Left forelimb (tissue), 1 donor: ENCODE measurements around the gene PLP2.

ENCODE experiments used
- DNase-seq: peaks from one replicate; pipeline ENCODE4 v3.0.0-alpha.2; 2018; ENCODE audit warnings: low spot score

PLP2 gene

GRCh38 chrX:49209434-49210251, 37.9 kb downstream of the PLP2 start:
- no peak for DNase-seq

GRCh38 chrX:49210406-49210805, 38.7 kb downstream of the PLP2 start:
- no peak for DNase-seq

DNA sequence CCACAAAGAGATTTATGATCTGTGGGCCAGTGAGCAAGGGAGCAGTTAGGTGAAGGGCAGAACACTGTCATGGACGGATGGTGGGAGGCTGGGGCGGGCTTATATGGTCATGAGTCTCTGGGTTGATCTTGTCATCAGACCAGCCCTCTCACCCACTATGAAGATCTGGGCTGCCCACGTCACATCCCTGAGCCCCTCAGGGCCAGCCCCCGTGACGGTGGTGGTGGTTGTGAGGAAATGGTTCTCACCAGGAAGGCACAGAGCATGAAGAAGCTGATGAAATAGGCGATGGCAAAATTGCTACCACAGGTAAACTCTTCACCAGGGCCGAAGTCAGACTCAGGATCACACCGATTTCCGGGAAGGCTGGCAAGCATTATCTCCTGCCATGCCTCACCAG, 39.4 kb downstream of the PLP2 start:
- DNase-seq: no peak

- no peak for DNase-seq
Measured at GRCh38 chrX:49212209-49212608, 40.5 kb downstream of the PLP2 start.

DNA sequence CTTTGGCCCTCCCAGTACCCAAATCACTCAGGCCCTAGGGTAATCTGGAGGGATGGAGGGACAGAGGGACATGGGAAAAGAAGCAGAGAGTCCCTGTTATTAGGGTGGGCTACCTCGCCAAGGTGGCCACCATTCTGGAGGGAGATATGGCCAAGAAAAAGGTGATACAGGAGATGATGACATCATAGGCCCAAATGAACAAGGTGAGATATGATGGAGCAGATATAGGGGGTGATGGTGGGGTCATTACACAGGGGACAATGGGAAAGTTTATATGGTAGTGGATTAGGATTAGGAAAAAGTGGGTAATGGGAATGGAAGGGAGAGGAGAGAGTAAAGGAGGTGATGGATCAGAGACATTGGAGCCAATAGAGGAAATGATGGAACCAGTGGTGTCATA, 41.2 kb downstream of the PLP2 start:
- DNase-seq: no peak

- no peak for DNase-seq
Measured at GRCh38 chrX:49214416-49214815, 42.7 kb downstream of the PLP2 start.

DNA sequence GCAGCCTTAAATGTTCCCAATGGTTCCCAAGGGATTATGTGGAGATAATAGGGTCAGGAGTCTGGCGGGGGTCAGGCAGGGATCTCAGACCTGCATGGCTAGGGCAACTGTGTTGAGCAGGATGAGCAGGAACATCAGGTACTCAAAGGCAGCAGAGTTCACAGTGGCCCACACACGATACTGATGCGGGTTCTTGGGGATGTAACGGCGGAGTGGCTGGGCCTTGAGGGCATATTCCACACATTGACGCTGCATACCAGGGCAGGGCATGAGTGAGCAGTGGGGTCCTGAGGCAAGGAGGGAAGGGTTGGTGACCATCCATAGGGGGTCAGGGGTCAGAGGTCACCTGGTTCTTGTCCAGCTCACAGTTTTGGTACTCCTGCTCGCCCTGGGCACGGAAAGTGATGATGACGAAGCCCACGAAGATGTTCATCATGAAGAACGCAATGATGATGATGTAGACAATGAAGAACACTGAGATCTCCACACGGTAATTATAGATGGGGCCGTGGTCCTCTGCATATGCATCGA, 43.4 kb downstream of the PLP2 start:
- DNase-seq: no peak

DNA sequence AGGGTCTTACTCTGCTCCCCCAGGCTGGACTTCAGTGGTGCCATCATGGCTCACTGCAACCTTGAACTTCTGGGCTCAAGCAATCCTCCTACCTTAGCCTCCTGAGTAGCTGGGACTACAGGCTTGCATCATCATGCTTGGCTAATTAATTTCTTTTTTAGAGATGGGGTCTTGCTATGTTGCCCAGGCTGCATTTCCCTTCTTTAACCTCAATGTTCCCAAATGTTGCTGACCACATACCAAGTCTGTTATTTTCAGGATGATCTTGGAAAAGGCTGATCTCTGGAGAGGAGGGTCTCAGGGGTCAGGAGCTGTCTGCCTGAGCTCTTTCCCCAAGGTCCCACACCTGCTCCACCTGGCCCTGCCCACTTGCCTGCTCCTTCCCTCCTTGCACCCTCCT, 48.4 kb downstream of the PLP2 start:
- no peak for DNase-seq

DNA sequence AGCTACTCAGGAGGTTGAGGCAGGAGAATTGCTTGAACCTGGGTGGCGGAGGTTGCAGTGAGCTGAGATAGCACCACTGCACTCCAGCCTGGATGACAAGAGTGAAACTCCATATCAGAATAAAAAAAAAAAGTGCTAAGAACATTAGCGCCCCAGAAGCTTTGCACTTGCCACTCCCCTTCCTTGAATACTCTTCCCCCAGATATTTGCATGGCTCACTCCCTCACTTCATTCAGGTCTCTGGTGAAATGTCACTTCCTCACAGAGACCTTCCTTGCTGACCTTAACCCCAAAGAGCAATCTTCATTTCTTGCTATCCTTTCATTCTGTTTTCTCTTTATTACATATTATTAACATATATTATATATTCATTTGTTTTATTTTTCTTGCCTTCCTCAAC, 50.2 kb downstream of the PLP2 start:
- no peak for DNase-seq
